Measurements from ENCODE around the gene AFM. TPM values are rescaled to one million over a fixed set of nuclear protein-coding genes. Genes with fewer than 3 reads are reported as not detected.

The AFM gene
- total and polyA plus RNA-seq, 2 of the 8 experiments (the other 6 are each of a cell fraction or from before 2014, with no cell fraction given): not detected

DNA sequence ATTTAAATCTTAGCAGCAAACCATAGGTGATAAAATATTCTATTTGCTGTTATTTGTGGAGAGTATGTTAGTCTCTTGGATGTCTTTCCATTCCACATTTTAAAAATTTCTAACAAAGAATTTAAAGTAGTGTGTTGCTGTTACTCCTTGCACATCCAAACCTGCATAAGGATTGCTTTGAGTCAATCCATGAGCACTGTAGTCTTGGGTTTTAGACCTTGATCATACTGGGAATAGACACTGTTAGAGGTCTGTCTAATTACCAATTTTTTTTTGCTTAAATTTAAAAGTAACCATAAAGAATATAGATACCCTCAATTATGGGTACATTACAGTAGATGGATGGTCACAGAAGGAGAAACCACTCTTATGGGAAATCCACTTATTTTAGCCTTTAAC, 44.0 kb upstream of the AFM start:
- no peak overlapping the region for H2BK20ac ChIP-seq (ENCODE audit: low read length)
- H2BK15ac ChIP-seq (ENCODE audit: low read length): no peak overlapping the region
- no peaks in the 10 kb centered on the region for H4K20me1 ChIP-seq (replicated peaks in 1 of 2; ENCODE audit: control insufficient read depth in 1 of 2, insufficient read depth in 2 of 2, low read length in 2 of 2)
- H3K36me3 ChIP-seq (ENCODE audit: control insufficient read depth in 2 of 4, insufficient read depth in 4 of 4, low read length in 3 of 4): no peaks in the 10 kb centered on the region
- no peaks in the 10 kb centered on the region for H3K79me1 ChIP-seq (ENCODE audit: low read depth, low read length)
- H4K91ac ChIP-seq (replicated peaks; ENCODE audit: insufficient read length, low read length): no peak overlapping the region
- POLR2A ChIA-PET (ENCODE audit: partially characterized antibody): no interaction called here
- no peak overlapping the region for H4K5ac ChIP-seq (ENCODE audit: insufficient read length, low read depth, low read length)
- TF ChIP-seq RXRA (IDR thresholded peaks at IDR 0.05; ENCODE audit: insufficient read depth, low read depth, low read length) (no peak), RBBP5 (IDR thresholded peaks at IDR 0.05; ENCODE audit: borderline replicate concordance, low read depth, low read length) (no peak), SUZ12 (IDR thresholded peaks at IDR 0.05; ENCODE audit: low read length) (no peak), HDAC2 (IDR thresholded peaks at IDR 0.05; ENCODE audit: borderline replicate concordance in 1 of 2, low read depth in 2 of 2, low read length in 2 of 2) (no peak), TBP (IDR thresholded peaks at IDR 0.05; ENCODE audit: low read depth, low read length) (no peak), NRF1 (IDR thresholded peaks at IDR 0.05; ENCODE audit: low read depth, low read length) (no peak), FOSL1 (IDR thresholded peaks at IDR 0.05; ENCODE audit: insufficient read depth, low read depth, low read length) (no peak), SIN3A (conservative IDR thresholded peaks at IDR 0.05 in 1 of 2, IDR thresholded peaks at IDR 0.05 in 1 of 2; ENCODE audit: low read depth in 1 of 2, low read length in 2 of 2) (no peak), HDAC6 (IDR thresholded peaks at IDR 0.05; ENCODE audit: low read depth, low read length) (no peak), CHD2 (IDR thresholded peaks at IDR 0.05; ENCODE audit: low read length) (no peak), TAF7 (optimal IDR thresholded peaks at IDR 0.05; ENCODE audit: borderline replicate concordance, low read depth, low read length) (no peak), SIX5 (IDR thresholded peaks at IDR 0.05; ENCODE audit: low read depth, low read length) (no peak), CBX8 (IDR thresholded peaks at IDR 0.05; ENCODE audit: borderline replicate concordance, low read depth, low read length) (no peak), JUND (IDR thresholded peaks at IDR 0.05; ENCODE audit: low read length) (no peak)
- TF ChIP-seq, protein P1, sequence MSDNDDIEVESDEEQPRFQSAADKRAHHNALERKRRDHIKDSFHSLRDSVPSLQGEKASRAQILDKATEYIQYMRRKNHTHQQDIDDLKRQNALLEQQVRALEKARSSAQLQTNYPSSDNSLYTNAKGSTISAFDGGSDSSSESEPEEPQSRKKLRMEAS (IDR thresholded peaks at IDR 0.05): no peak
- no peak overlapping the region for H3K9ac ChIP-seq (replicated peaks in 1 of 4; ENCODE audit: extremely low read depth in 1 of 4, low read depth in 3 of 4, low read length in 3 of 4)
- CTCF ChIA-PET (ENCODE audit: partially characterized antibody): interaction anchor here (2.7 kb wide), 1 partner anchor 9 kb away, joined by 14 read pairs; no protein-coding TSS in a partner anchor
- H4K8ac ChIP-seq (ENCODE audit: extremely low read depth, insufficient read depth, low read length): no peak overlapping the region
- no peak overlapping the region for H3K18ac ChIP-seq (ENCODE audit: extremely low read depth, low read length)
- no peaks in the 10 kb centered on the region for H3K23me2 ChIP-seq (ENCODE audit: low read depth, low read length)
- H3K79me2 ChIP-seq (ENCODE audit: control insufficient read depth in 1 of 2, insufficient read depth in 2 of 2, low read length in 2 of 2): no peaks in the 10 kb centered on the region
- H2AFZ ChIP-seq (ENCODE audit: low read length): no peak overlapping the region
- H3K27ac ChIP-seq (ENCODE audit: low read depth, low read length): no peak overlapping the region
- H3K4me2 ChIP-seq (ENCODE audit: insufficient read depth in 1 of 2, low read depth in 2 of 2, low read length in 2 of 2): no peak overlapping the region
- no peaks in the 10 kb centered on the region for H3K27me3 ChIP-seq (replicated peaks in 1 of 4; ENCODE audit: control insufficient read depth in 3 of 4, extremely low read depth in 1 of 4, insufficient read depth in 3 of 4, low read length in 3 of 4)
- H3K4me3 ChIP-seq (ENCODE audit: extremely low read depth in 1 of 4, insufficient read depth in 2 of 4, low read depth in 3 of 4, low read length in 4 of 4): no peak overlapping the region
- no peak overlapping the region for H3K14ac ChIP-seq (ENCODE audit: insufficient read length)
- no peaks in the 10 kb centered on the region for H3K9me3 ChIP-seq (ENCODE audit: insufficient read depth in 2 of 2, low read depth in 1 of 2, low read length in 1 of 2)
- H2AK5ac ChIP-seq (ENCODE audit: low read depth, low read length): no peak overlapping the region
- no peaks in the 10 kb centered on the region for H3K4me1 ChIP-seq (replicated peaks in 1 of 4; ENCODE audit: control insufficient read depth in 3 of 4, insufficient read depth in 4 of 4, low read length in 3 of 4)
- H2BK5ac ChIP-seq (ENCODE audit: low read depth, low read length): no peak overlapping the region
- H2BK12ac ChIP-seq (ENCODE audit: low read depth, low read length): no peak overlapping the region
- FAIRE-seq (no peak), DNase-seq (ENCODE audit: low read depth in 1 of 2, low spot score in 2 of 2) (no peak)
- no peak overlapping the region for H2BK120ac ChIP-seq (replicated peaks; ENCODE audit: low read depth, low read length)
- H3K4ac ChIP-seq (replicated peaks; ENCODE audit: insufficient read length, low read depth, low read length): no peak overlapping the region
- no peak overlapping the region for H3K23ac ChIP-seq (ENCODE audit: insufficient read length)
- no peak overlapping the region for H3K56ac ChIP-seq (replicated peaks; ENCODE audit: insufficient read length, low read depth, low read length)
